ENCODE results near the gene SPOUT1. TPM values are rescaled to one million over a fixed set of nuclear protein-coding genes. Genes with fewer than 3 reads are reported as not detected.

Gene SPOUT1
- total and polyA plus RNA-seq, 2 of the 13 experiments (the other 11 are each of a cell fraction or from before 2014, with no cell fraction given), result 39.0 to 45.8 TPM

GRCh38 chr9:128829477-128830251, at the start of gene SPOUT1 (continued):
- 0 out of 2 replicates have a peak, but pooled peaks have one; percentile 74 for TF ChIP-seq ZXDC (CRISPR knock-in tag; IDR thresholded peaks at IDR 0.05)
- no peak for TF ChIP-seq ZNF839 (CRISPR knock-in tag; IDR thresholded peaks at IDR 0.05; ENCODE audit: borderline replicate concordance)
- TF ChIP-seq ZNF746 (CRISPR knock-in tag; IDR thresholded peaks at IDR 0.05), result no peak
- TF ChIP-seq THAP8 (CRISPR knock-in tag; IDR thresholded peaks at IDR 0.05; ENCODE audit: borderline replicate concordance), result peak; percentile 82; the same call in 1 of the 2 replicates
- peak; percentile 21 for TF ChIP-seq HNRNPK (IDR thresholded peaks at IDR 0.05; ENCODE audit: low read depth, low read length, poor library complexity, severe bottlenecking)
- no peak for TF ChIP-seq JARID2 (CRISPR knock-in tag; IDR thresholded peaks at IDR 0.05; ENCODE audit: insufficient replicate concordance)
- 0 out of 2 replicates have a peak, but pooled peaks have one; percentile 33 for TF ChIP-seq NCOA1 (CRISPR knock-in tag; IDR thresholded peaks at IDR 0.05)
- TF ChIP-seq ZBTB2 (CRISPR knock-in tag; IDR thresholded peaks at IDR 0.05; ENCODE audit: low read depth), result peak; percentile 55; the same call in 1 of the 2 replicates
- TF ChIP-seq AGO1 (IDR thresholded peaks at IDR 0.05; ENCODE audit: low read depth, low read length, poor library complexity, severe bottlenecking), result peak; percentile 66
- peak; percentile 77; the same call in 1 of the 2 replicates for TF ChIP-seq BRF2 (CRISPR knock-in tag; IDR thresholded peaks at IDR 0.05)
- TF ChIP-seq ZNF563 (CRISPR knock-in tag; IDR thresholded peaks at IDR 0.05), result no peak; the same call in 1 of the 2 replicates
- peak; percentile 65 for TF ChIP-seq IRF2 (CRISPR knock-in tag; IDR thresholded peaks at IDR 0.05)
- TF ChIP-seq RFX3 (CRISPR knock-in tag; IDR thresholded peaks at IDR 0.05), result no peak
- peak; percentile 65; the same call in 1 of the 2 replicates for TF ChIP-seq ZNF124 (CRISPR knock-in tag; IDR thresholded peaks at IDR 0.05)
- TF ChIP-seq PITX1 (CRISPR knock-in tag; IDR thresholded peaks at IDR 0.05), result peak; percentile 17; the same call in 1 of the 2 replicates
- no peak; the same call in 1 of the 2 replicates for TF ChIP-seq HNF4A (CRISPR knock-in tag; IDR thresholded peaks at IDR 0.05)
- 0 out of 2 replicates have a peak, but pooled peaks have one; percentile 44 for TF ChIP-seq ZNF614 (CRISPR knock-in tag; IDR thresholded peaks at IDR 0.05; ENCODE audit: borderline replicate concordance)
- peak; percentile 85 for TF ChIP-seq ZFX (CRISPR knock-in tag; IDR thresholded peaks at IDR 0.05; ENCODE audit: low read depth)
- 0 out of 2 replicates have a peak, but pooled peaks have one; percentile 51 for TF ChIP-seq ZNF337 (CRISPR knock-in tag; IDR thresholded peaks at IDR 0.05; ENCODE audit: borderline replicate concordance, low read depth)
- TF ChIP-seq ZNF652 (CRISPR knock-in tag; IDR thresholded peaks at IDR 0.05; ENCODE audit: borderline replicate concordance, low read depth), result no peak
- TF ChIP-seq CEBPB (IDR thresholded peaks at IDR 0.05; ENCODE audit: borderline replicate concordance, low read depth, low read length), result no peak
- peak; percentile 91 for TF ChIP-seq MXD4 (CRISPR knock-in tag; IDR thresholded peaks at IDR 0.05)
